Left ventricle myocardium inferior (tissue), 1 donor: ENCODE measurements around the gene VRTN. TPM values are rescaled to one million over a fixed set of nuclear protein-coding genes. Genes with fewer than 3 reads are reported as not detected.
A peak's percentile ranks its signal among the peaks of the same experiment; 100 is the strongest.

ENCODE experiments used
- DNase-seq: peaks from one replicate; pipeline ENCODE4 v3.0.0-alpha.2; 2020
- H3K27ac ChIP-seq: fragments of 200-600 bp; replicated peaks from 2 replicates; pipeline ENCODE4 v1.8.0; 2021
- H3K27me3 ChIP-seq: fragments of 200-600 bp; 2 replicates; pipeline ENCODE4 v1.8.0; 2021; ENCODE audit warnings: low read depth
- H3K36me3 ChIP-seq: fragments of 200-600 bp; 2 replicates; pipeline ENCODE4 v1.8.0; 2021
- H3K4me1 ChIP-seq: fragments of 200-600 bp; 2 replicates; pipeline ENCODE4 v1.8.0; 2021
- H3K4me3 ChIP-seq: fragments of 200-600 bp; 2 replicates; pipeline ENCODE4 v1.8.0; 2021; ENCODE audit warnings: mild to moderate bottlenecking, moderate library complexity
- H3K9me3 ChIP-seq: fragments of 200-600 bp; replicated peaks from 2 replicates; pipeline ENCODE4 v1.8.0; 2021
- intact Hi-C: fragments of 100-400 bp; cut with micrococcal nuclease; formaldehyde crosslinking; loops from one replicate; pipeline ENCODE4 v1.11.0; 2022
- total RNA-seq: library from RNA; stranded (reverse); fragmentation: NEBNext Ultra II Directional; extraction: Animal tissue kit (Norgen Biotek cat#: 25700); gene quantifications from one replicate; pipeline ENCODE4 v1.2.1, GENCODE V29; 2021
- TF ChIP-seq, protein P1 (sequence below): fragments of 200-600 bp; IDR thresholded peaks from 2 replicates; pipeline ENCODE4 v1.8.0; 2021; ENCODE audit warnings: antibody characterized with exemption, mild to moderate bottlenecking, borderline replicate concordance
- donor health status: DM: no; HTN: yes; CAD: no; lungs with severe emphysema.

VRTN gene
- total RNA-seq, 1 donor from 2014 or later = not detected

DNA sequence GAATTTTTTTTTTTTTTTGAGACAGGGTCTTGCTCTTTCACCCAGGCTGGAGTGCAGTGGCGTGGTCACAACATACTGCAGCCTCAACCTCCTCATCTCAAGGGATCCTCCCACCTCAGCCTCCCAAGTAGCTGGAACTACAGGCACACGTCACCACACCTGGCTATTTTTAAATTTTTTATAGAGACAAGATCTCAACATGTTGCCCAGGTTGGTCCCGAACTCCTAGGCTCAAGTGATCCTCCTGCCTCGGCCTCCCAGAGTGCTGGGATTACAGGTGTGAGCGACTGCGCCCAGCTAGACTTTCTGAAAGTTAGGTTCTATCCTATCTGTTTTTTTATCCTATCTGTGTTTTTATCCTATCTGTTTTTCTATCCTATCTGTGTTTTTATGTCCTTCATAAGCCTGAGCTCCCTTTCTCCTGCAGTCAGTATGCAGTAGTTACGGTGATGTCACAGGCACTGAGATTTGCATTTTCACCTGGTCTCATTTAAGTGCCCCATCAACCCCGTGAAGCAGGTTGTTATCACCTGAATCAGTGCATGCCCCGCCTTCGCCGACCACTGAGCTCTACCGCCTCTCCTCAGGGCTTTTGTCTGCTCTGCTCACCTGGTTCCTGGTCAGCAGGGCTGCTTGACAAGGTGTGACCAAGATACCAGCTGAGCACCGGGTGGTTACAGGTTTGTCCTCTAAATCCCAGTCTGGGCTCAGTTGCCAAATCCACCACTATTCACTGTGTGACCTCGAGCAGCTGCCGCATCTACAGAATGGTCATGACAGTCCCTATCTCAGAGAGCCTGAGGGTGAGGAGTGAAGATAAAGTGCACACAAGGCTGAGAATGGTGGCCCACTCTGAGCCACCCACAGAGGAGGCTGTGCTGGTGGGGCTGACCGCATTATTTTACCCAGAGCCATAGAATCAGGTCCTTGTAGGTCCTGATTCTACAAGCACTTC is 44.6 kb downstream of the VRTN start:
- no peak overlapping the region for H3K27ac ChIP-seq
- H3K9me3 ChIP-seq = no peaks in the 10 kb centered on the region
- TF ChIP-seq, protein P1, sequence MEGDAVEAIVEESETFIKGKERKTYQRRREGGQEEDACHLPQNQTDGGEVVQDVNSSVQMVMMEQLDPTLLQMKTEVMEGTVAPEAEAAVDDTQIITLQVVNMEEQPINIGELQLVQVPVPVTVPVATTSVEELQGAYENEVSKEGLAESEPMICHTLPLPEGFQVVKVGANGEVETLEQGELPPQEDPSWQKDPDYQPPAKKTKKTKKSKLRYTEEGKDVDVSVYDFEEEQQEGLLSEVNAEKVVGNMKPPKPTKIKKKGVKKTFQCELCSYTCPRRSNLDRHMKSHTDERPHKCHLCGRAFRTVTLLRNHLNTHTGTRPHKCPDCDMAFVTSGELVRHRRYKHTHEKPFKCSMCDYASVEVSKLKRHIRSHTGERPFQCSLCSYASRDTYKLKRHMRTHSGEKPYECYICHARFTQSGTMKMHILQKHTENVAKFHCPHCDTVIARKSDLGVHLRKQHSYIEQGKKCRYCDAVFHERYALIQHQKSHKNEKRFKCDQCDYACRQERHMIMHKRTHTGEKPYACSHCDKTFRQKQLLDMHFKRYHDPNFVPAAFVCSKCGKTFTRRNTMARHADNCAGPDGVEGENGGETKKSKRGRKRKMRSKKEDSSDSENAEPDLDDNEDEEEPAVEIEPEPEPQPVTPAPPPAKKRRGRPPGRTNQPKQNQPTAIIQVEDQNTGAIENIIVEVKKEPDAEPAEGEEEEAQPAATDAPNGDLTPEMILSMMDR = no peak
- no peak overlapping the region for H3K4me3 ChIP-seq
- H3K4me1 ChIP-seq = no peaks in the 10 kb centered on the region
- DNase-seq = no peak
- intact Hi-C loops = no loop called here
- peaks cover 53% of the 10 kb centered on the region for H3K27me3 ChIP-seq
- H3K36me3 ChIP-seq = no peaks in the 10 kb centered on the region

DNA sequence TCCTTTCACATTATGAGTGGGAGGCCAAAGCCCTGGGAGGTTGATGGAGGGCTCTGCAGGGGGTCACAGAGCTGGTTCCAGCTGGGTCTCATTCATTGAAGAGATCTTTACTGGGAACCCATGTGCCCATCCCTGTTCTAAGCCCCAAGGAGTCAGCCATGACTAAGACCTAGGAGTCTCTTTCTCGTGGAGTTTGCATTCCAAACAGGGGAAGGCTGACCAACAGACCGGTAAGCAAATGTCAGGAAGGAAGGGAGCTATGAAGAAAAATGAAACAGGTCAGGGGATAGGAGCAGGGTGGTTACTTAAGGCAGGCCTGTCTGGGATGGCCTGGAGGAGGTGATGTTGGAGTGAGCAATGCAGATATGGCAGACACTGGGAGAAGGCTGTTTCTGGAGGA is 46.3 kb downstream of the VRTN start:
- no peak for DNase-seq
- intact Hi-C loops = no loop called here
- Histone ChIP-seq H3K27me3 (peaks cover 65% of the 10 kb centered on the region), H3K36me3 (no peaks in the 10 kb centered on the region), H3K4me3 (no peak overlapping the region), H3K9me3 (no peaks in the 10 kb centered on the region), H3K27ac (no peak overlapping the region), H3K4me1 (no peaks in the 10 kb centered on the region)
- TF ChIP-seq, protein P1 = no peak

DNA sequence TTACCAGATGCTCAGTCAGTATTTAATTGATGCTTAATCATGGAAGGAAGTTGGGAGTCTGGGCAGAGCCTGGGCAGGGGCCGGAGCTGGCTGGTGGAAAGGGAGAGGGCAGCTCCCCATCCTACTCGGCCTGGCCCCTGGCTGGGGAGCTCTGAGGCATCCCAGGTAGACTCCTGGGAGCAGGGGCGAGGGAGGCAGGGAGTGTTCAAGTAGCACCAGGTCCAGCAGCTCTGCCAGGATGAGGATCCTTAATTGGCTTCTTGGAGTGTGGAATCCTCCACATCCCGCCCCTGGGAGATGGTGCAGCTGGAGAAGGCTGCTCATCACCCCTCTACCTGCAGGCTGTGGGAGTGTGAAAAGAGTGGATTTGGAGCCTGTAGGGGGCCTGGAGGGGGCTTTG is 46.8 kb downstream of the VRTN start:
- peaks cover 67% of the 10 kb centered on the region for H3K27me3 ChIP-seq
- no peaks in the 10 kb centered on the region for H3K4me1 ChIP-seq
- H3K27ac ChIP-seq = no peak overlapping the region
- DNase-seq = no peak
- H3K9me3 ChIP-seq = no peaks in the 10 kb centered on the region
- TF ChIP-seq, protein P1 = no peak
- H3K36me3 ChIP-seq = no peaks in the 10 kb centered on the region
- intact Hi-C loops = no loop called here
- no peak overlapping the region for H3K4me3 ChIP-seq

DNA sequence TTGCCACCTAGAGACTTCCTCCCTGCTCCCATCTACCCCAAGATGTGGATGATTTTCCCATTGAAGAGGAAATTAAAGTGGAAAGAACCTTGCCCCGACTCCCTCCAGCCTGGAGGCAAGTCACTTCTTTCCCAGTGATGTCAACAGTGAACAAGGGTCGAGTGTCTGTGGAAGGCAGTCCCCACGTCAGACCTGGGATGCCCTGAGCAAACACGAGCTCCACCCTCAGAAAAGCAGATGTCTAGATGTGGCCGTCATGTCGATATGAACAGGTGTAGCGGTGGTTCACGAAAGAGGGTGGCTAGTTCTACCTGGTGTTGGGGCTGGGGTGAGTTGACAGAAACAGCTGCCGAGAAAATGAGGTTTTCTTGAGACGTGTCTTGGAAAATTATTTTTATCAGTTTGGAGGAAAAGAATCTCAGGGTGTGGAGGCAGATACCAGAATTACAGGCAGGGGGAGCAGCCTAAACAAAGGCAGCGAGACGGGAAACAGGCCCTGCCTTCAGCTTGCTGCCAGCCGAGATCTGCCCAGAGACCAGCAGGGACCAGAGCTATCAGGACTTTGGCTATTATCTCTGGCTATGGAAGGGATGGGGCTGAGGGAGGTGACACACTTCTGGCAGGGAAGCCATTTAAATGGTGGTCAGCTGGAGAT is 51.9 kb downstream of the VRTN start:
- intact Hi-C loops = no loop called here
- Histone ChIP-seq H3K4me1 (peaks cover 20% of the 10 kb centered on the region), H3K4me3 (no peak overlapping the region), H3K9me3 (no peaks in the 10 kb centered on the region), H3K27me3 (peaks cover 62% of the 10 kb centered on the region), H3K27ac (no peak overlapping the region), H3K36me3 (no peaks in the 10 kb centered on the region)
- no peak for DNase-seq
- TF ChIP-seq, protein P1 = no peak

DNA sequence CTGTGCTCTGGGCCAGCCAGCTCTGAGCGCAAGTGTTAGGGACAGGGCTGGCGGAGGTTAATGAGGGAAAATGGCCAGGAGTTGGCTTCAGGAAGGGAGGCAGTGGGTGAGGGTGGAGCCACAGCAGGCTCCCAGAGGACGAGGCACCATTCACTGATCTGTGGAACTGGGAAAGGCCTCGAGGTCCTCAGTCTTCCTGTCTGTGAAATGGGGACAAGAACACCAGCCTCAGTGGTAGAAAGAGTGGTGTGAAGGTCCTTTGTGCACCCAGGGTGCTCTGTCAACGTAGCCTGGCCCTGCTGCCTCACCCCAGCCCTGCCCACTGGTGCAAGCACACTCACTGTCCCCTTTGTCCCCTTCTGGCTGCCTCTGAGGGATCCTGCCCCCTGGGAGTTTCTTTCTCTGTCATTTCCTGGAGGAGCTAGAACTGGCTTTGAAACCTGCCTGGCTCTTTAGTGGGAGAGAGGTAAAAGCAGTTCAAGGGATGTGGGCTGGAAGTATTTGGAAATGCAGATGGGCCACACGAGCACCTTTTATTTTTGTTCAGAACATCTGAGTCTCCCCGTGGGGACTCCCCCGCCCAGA is 52.7 kb downstream of the VRTN start:
- H3K4me3 ChIP-seq = peak overlapping the region; percentile 45
- H3K9me3 ChIP-seq = no peaks in the 10 kb centered on the region
- TF ChIP-seq, protein P1 = no peak
- H3K27me3 ChIP-seq = peaks cover 63% of the 10 kb centered on the region
- H3K27ac ChIP-seq = no peak overlapping the region
- no peak for DNase-seq
- no peaks in the 10 kb centered on the region for H3K36me3 ChIP-seq
- peaks cover 20% of the 10 kb centered on the region for H3K4me1 ChIP-seq
- intact Hi-C loops = no loop called here
